Keratinocyte (primary cell): ENCODE data around the gene NOP14.

ENCODE experiments used
- EZH2 ChIP-seq: IDR thresholded peaks from one replicate; pipeline ENCODE4 v1.6.1; 2012; ENCODE audit warnings: inconsistent platforms, mild to moderate bottlenecking, low read length, moderate library complexity
- TF ChIP-seq, protein P1 (sequence below), 3 experiments: IDR thresholded peaks in 1 of 3; conservative IDR thresholded peaks in 1 of 3; optimal IDR thresholded peaks in 1 of 3; 2 replicates in 2 of 3; 3 replicates in 1 of 3; pipeline versions ENCODE3 to v1.5.1; 2011; ENCODE audit warnings: low read length in 3 of 3, mild to moderate bottlenecking in 3 of 3, moderate library complexity in 2 of 3, control low read depth in 1 of 3, inconsistent platforms in 1 of 3; ENCODE audit not compliant: insufficient read depth in 2 of 3; ENCODE audit errors: extremely low read depth in 1 of 3

DNA sequence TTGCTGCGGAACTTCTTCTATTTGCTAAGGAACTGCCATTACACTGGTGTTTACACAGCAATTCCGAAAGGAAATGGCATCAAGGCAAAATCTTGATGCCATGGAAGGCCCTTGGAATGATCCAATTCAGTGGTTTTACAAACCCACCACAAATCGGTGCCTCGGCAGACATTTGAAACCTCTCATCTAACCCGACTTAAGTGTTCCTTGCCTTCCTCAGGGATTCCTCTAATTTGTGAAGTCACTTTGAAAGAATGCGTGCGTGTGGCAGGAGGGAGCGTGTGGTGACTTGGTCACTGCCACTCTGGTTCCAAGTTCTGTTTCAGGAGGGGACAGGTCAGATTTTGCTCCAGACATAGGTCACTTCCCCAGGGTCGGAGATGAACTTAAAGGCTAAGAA is 4.8 kb downstream of the NOP14 start:
- TF ChIP-seq, protein P1, sequence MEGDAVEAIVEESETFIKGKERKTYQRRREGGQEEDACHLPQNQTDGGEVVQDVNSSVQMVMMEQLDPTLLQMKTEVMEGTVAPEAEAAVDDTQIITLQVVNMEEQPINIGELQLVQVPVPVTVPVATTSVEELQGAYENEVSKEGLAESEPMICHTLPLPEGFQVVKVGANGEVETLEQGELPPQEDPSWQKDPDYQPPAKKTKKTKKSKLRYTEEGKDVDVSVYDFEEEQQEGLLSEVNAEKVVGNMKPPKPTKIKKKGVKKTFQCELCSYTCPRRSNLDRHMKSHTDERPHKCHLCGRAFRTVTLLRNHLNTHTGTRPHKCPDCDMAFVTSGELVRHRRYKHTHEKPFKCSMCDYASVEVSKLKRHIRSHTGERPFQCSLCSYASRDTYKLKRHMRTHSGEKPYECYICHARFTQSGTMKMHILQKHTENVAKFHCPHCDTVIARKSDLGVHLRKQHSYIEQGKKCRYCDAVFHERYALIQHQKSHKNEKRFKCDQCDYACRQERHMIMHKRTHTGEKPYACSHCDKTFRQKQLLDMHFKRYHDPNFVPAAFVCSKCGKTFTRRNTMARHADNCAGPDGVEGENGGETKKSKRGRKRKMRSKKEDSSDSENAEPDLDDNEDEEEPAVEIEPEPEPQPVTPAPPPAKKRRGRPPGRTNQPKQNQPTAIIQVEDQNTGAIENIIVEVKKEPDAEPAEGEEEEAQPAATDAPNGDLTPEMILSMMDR (optimal IDR thresholded peaks at IDR 0.05 in 1 of 3, IDR thresholded peaks at IDR 0.05 in 1 of 3, conservative IDR thresholded peaks at IDR 0.05 in 1 of 3; ENCODE audit: extremely low read depth in 1 of 3, insufficient read depth in 2 of 3, low read length in 3 of 3), result no peak
- TF ChIP-seq EZH2, result no peak
